CD4-positive, alpha-beta T cell (primary cell): ENCODE data around the gene PRKCH. TPM values are rescaled to one million over a fixed set of nuclear protein-coding genes. Genes with fewer than 3 reads are reported as not detected.

Source experiments
- ATAC-seq: fragments of 200-7000 bp; cut with Tn5 transposase; one replicate; pipeline ENCODE4 v1.10.0; 2022; ENCODE audit warnings: mild to moderate bottlenecking; ENCODE audit not compliant: poor library complexity
- CTCF ChIA-PET: fragments of 350-600 bp; sonication (Branson Sonifier 250); formaldehyde crosslinking; loops from one replicate; lab custom pipeline; 2021; ENCODE audit warnings: antibody characterized with exemption, inconsistent platforms; lab: Charles Lee
- POLR2A ChIA-PET: fragments of 350-600 bp; sonication (Branson Sonifier 250); formaldehyde crosslinking; loops from one replicate; lab custom pipeline; 2021; ENCODE audit warnings: antibody characterized with exemption, inconsistent platforms; lab: Charles Lee
- DNase-seq, 14 experiments: peaks; one replicate each; pipeline ENCODE4 v3.0.0-alpha.2; 2013 to 2020; ENCODE audit warnings: mixed read lengths in 2 of 14
- H3K27ac ChIP-seq, 2 donors: one replicate each; pipeline versions ENCODE4 v1.5.1 to v1.7.0; 2013; ENCODE audit warnings: low read length in 2 of 2, low read depth in 1 of 2, mild to moderate bottlenecking in 1 of 2
- H3K27me3 ChIP-seq, 2 experiments: 1 replicate in 1 of 2; 2 replicates in 1 of 2; pipeline versions ENCODE4 v1.6.1 to v1.7.0; 2013; ENCODE audit warnings: low read length in 2 of 2, control low read depth in 1 of 2, mild to moderate bottlenecking in 1 of 2, moderate library complexity in 1 of 2; ENCODE audit not compliant: insufficient read depth in 2 of 2, control insufficient read depth in 1 of 2
- H3K36me3 ChIP-seq: one replicate; pipeline ENCODE4 v1.6.1; 2013; ENCODE audit warnings: low read length, control low read depth; ENCODE audit not compliant: insufficient read depth
- H3K4me1 ChIP-seq: one replicate; pipeline ENCODE4 v1.6.1; 2013; ENCODE audit warnings: low read length, control low read depth; ENCODE audit not compliant: insufficient read depth
- H3K4me3 ChIP-seq: one replicate; pipeline ENCODE4 v1.5.1; 2013; ENCODE audit warnings: mild to moderate bottlenecking, low read length, moderate library complexity
- H3K9me3 ChIP-seq, 2 experiments: 1 replicate in 1 of 2; 2 replicates in 1 of 2; pipeline versions ENCODE4 v1.6.1 to v1.7.0; 2013; ENCODE audit warnings: low read length in 2 of 2, mild to moderate bottlenecking in 2 of 2, control low read depth in 1 of 2, moderate library complexity in 1 of 2; ENCODE audit not compliant: control insufficient read depth in 1 of 2, insufficient read depth in 1 of 2
- H3K27ac Mint-ChIP-seq: one replicate; pipeline ENCODE4 v1.8.0; 2020; ENCODE audit warnings: mixed read lengths
- H3K27me3 Mint-ChIP-seq: one replicate; pipeline ENCODE4 v1.8.0; 2021; ENCODE audit warnings: mixed read lengths
- H3K36me3 Mint-ChIP-seq: one replicate; pipeline ENCODE4 v1.8.0; 2021; ENCODE audit warnings: low read depth, mixed read lengths
- H3K4me1 Mint-ChIP-seq: one replicate; pipeline ENCODE4 v1.8.0; 2021; ENCODE audit warnings: low read depth, mixed read lengths
- H3K4me3 Mint-ChIP-seq: one replicate; pipeline ENCODE4 v1.8.0; 2020; ENCODE audit warnings: mild to moderate bottlenecking, mixed read lengths
- H3K9me3 Mint-ChIP-seq: one replicate; pipeline ENCODE4 v1.8.0; 2020; ENCODE audit warnings: mixed read lengths
- CTCF ChIP-seq: fragments of 200-600 bp; IDR thresholded peaks from one replicate; pipeline ENCODE4 v1.8.0; 2022; ENCODE audit warnings: antibody characterized with exemption, mild to moderate bottlenecking
- intact Hi-C, 2 experiments: fragments of 100-400 bp; cut with DNase I in 1 of 2; cut with micrococcal nuclease in 1 of 2; formaldehyde crosslinking; loops; one replicate each; pipeline versions ENCODE4 v1.15.1 to v1.9.0; 2023 to 2025; cut with DNase I, micrococcal nuclease
- total RNA-seq, 174 experiments: library from RNA in 2 of 174; stranded (reverse) in 2 of 174; gene quantifications; one replicate each; pipeline ENCODE4 v1.2.3 and lab custom pipeline; 2021 to 2026

The PRKCH gene
- total RNA-seq, 2 experiments from 2014 or later, result 378 to 385 TPM

GRCh38 chr14:61514927-61515326 is 193.5 kb downstream of the PRKCH start:
- Mint-ChIP-seq H3K4me1 (peaks cover 95% of the 10 kb centered on the region), H3K36me3 (peaks cover 95% of the 10 kb centered on the region), H3K4me3 (no peak overlapping the region), H3K27ac (peak overlapping the region; percentile 70), H3K27me3 (no peaks in the 10 kb centered on the region), H3K9me3 (no peaks in the 10 kb centered on the region)
- H3K27ac ChIP-seq, result no peak overlapping the region
- CTCF ChIA-PET, result no interaction called here
- peaks cover 60% of the 10 kb centered on the region for H3K4me1 ChIP-seq
- no peak overlapping the region for H3K4me3 ChIP-seq
- no peak for TF ChIP-seq CTCF
- no peaks in the 10 kb centered on the region for H3K27me3 ChIP-seq
- intact Hi-C loops, result no loop called here
- H3K9me3 ChIP-seq, result no peaks in the 10 kb centered on the region
- POLR2A ChIA-PET, result interaction anchor here (1.7 kb wide), 1 partner anchor 10 kb away, joined by 7 read pairs; no protein-coding TSS in a partner anchor
- ATAC-seq, result no peak
- peaks cover 47% of the 10 kb centered on the region for H3K36me3 ChIP-seq
- DNase-seq, result no peak

GRCh38 chr14:61515436-61516117 is 194.2 kb downstream of the PRKCH start:
- DNase-seq (no peak), ATAC-seq (no peak)
- POLR2A ChIA-PET, result interaction anchor here (1.0 to 1.7 kb wide), 2 partner anchors 9 to 12 kb away, joined by 3 to 7 read pairs; no protein-coding TSS in a partner anchor
- Histone ChIP-seq H3K36me3 (peaks cover 47% of the 10 kb centered on the region), H3K4me3 (no peak overlapping the region), H3K27me3 (no peaks in the 10 kb centered on the region), H3K9me3 (no peaks in the 10 kb centered on the region), H3K4me1 (peaks cover 53% of the 10 kb centered on the region), H3K27ac (no peak overlapping the region)
- Mint-ChIP-seq H3K4me1 (peaks cover 95% of the 10 kb centered on the region), H3K4me3 (no peak overlapping the region), H3K27me3 (no peaks in the 10 kb centered on the region), H3K27ac (peak overlapping the region; percentile 70), H3K36me3 (peaks cover 97% of the 10 kb centered on the region), H3K9me3 (no peaks in the 10 kb centered on the region)
- intact Hi-C loops, result no loop called here
- CTCF ChIA-PET, result no interaction called here
- no peak for TF ChIP-seq CTCF

DNA sequence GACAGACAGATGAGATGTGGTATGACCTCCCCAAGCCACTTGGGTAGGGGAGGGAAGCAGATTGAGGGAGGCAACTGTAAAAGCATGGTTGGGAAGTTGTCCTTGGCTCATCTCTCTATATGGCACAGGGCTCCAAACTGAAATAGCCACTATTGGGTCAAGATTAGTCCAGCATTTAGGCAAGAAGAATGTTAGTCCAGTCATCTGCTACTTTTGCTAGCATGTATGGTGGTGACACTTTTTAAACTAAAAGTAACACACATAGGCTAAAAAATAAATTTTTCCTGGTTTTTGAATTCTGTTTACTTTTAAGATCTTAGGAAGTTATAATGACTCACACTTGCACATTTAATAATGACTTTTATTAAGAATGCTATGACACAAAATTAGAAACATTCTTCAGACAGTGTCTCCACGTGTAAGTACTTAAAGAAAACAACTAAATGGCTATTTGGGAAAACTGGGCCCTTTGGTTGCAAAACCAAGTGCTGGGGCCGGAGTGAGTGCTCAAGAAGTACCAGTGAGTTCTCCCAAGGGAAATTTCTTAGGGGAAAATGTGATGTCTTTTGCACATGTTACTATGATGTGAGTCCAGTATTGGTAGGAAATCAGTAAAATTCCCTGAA is 194.9 kb downstream of the PRKCH start:
- Histone ChIP-seq H3K4me3 (no peak overlapping the region), H3K36me3 (peaks cover 47% of the 10 kb centered on the region), H3K27me3 (no peaks in the 10 kb centered on the region), H3K4me1 (peaks cover 47% of the 10 kb centered on the region), H3K27ac (no peak overlapping the region), H3K9me3 (no peaks in the 10 kb centered on the region)
- Mint-ChIP-seq H3K9me3 (no peaks in the 10 kb centered on the region), H3K36me3 (peaks cover 94% of the 10 kb centered on the region), H3K27ac (peak overlapping the region; percentile 70), H3K4me3 (no peak overlapping the region), H3K4me1 (peaks cover 92% of the 10 kb centered on the region), H3K27me3 (no peaks in the 10 kb centered on the region)
- CTCF ChIA-PET, result no interaction called here
- intact Hi-C loops, result no loop called here
- TF ChIP-seq CTCF, result no peak
- ATAC-seq (no peak), DNase-seq (no peak)
- POLR2A ChIA-PET, result interaction anchor here (1.0 to 1.7 kb wide), 2 partner anchors 8 to 13 kb away, joined by 3 to 7 read pairs; no protein-coding TSS in a partner anchor
